Measurements from ENCODE around the gene LRP1-AS.

The LRP1-AS gene

GRCh38 chr12:57194253-57194652 is 46.8 kb upstream of the LRP1-AS start:
- in situ Hi-C loops (cut with HindIII; ENCODE audit: low pct_ligation_motif_present, low sequenced_read_pairs): no loop called here
- Histone ChIP-seq H3K27ac (no peak overlapping the region), H3K36me3 (replicated peaks) (peaks cover 92% of the 10 kb centered on the region), H3K27me3 (replicated peaks) (no peaks in the 10 kb centered on the region), H3K4me3 (ENCODE audit: low read depth, low read length) (no peak overlapping the region)
- DNase-seq: no peak
- TF ChIP-seq CTCF (IDR thresholded peaks at IDR 0.05; ENCODE audit: low read depth, low read length, missing control alignments): no peak

- TF ChIP-seq CTCF (IDR thresholded peaks at IDR 0.05; ENCODE audit: low read depth, low read length, missing control alignments): no peak
- DNase-seq: no peak
- Histone ChIP-seq H3K4me3 (ENCODE audit: low read depth, low read length) (no peak overlapping the region), H3K36me3 (replicated peaks) (peaks cover 92% of the 10 kb centered on the region), H3K27me3 (replicated peaks) (no peaks in the 10 kb centered on the region), H3K27ac (no peak overlapping the region)
- in situ Hi-C loops (cut with HindIII; ENCODE audit: low pct_ligation_motif_present, low sequenced_read_pairs): no loop called here
Measured at GRCh38 chr12:57193706-57194245, 46.4 kb upstream of the LRP1-AS start.

GRCh38 chr12:57192920-57193319 is 45.5 kb upstream of the LRP1-AS start:
- no peak overlapping the region for H3K4me3 ChIP-seq (ENCODE audit: low read depth, low read length)
- in situ Hi-C loops (cut with HindIII; ENCODE audit: low pct_ligation_motif_present, low sequenced_read_pairs): no loop called here
- no peak overlapping the region for H3K27ac ChIP-seq
- no peak for TF ChIP-seq CTCF (IDR thresholded peaks at IDR 0.05; ENCODE audit: low read depth, low read length, missing control alignments)
- no peak for DNase-seq
- H3K27me3 ChIP-seq (replicated peaks): no peaks in the 10 kb centered on the region
- peaks cover 92% of the 10 kb centered on the region for H3K36me3 ChIP-seq (replicated peaks)

- no peak for TF ChIP-seq CTCF (IDR thresholded peaks at IDR 0.05; ENCODE audit: low read depth, low read length, missing control alignments)
- Histone ChIP-seq H3K27me3 (replicated peaks) (no peaks in the 10 kb centered on the region), H3K36me3 (replicated peaks) (peaks cover 94% of the 10 kb centered on the region), H3K4me3 (ENCODE audit: low read depth, low read length) (no peak overlapping the region), H3K27ac (no peak overlapping the region)
- DNase-seq: no peak
- in situ Hi-C loops (cut with HindIII; ENCODE audit: low pct_ligation_motif_present, low sequenced_read_pairs): no loop called here
Measured at GRCh38 chr12:57191410-57191809, 44.0 kb upstream of the LRP1-AS start.

DNA sequence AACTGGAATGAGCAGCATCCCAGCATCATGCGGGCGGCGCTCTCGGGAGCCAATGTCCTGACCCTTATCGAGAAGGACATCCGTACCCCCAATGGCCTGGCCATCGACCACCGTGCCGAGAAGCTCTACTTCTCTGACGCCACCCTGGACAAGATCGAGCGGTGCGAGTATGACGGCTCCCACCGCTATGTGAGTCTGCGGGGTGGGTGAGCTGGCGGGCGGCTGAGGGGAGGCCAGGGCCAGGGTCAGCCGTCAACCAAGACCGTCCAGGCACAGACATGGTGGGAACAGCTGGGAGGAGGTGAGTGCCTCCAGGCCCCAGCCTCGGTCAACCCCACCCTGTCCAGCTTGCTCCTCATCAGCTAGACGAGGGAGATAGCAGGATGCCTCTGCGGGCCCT is 43.4 kb upstream of the LRP1-AS start:
- DNase-seq: no peak
- Histone ChIP-seq H3K27me3 (replicated peaks) (no peaks in the 10 kb centered on the region), H3K36me3 (replicated peaks) (peaks cover 95% of the 10 kb centered on the region), H3K4me3 (ENCODE audit: low read depth, low read length) (no peak overlapping the region), H3K27ac (no peak overlapping the region)
- in situ Hi-C loops (cut with HindIII; ENCODE audit: low pct_ligation_motif_present, low sequenced_read_pairs): no loop called here
- no peak for TF ChIP-seq CTCF (IDR thresholded peaks at IDR 0.05; ENCODE audit: low read depth, low read length, missing control alignments)

GRCh38 chr12:57190037-57190436 is 42.6 kb upstream of the LRP1-AS start:
- Histone ChIP-seq H3K4me3 (ENCODE audit: low read depth, low read length) (no peak overlapping the region), H3K27ac (no peak overlapping the region), H3K27me3 (replicated peaks) (no peaks in the 10 kb centered on the region), H3K36me3 (replicated peaks) (peaks cover 95% of the 10 kb centered on the region)
- DNase-seq: no peak
- TF ChIP-seq CTCF (IDR thresholded peaks at IDR 0.05; ENCODE audit: low read depth, low read length, missing control alignments): no peak
- in situ Hi-C loops (cut with HindIII; ENCODE audit: low pct_ligation_motif_present, low sequenced_read_pairs): no loop called here
